H9 (cell line): ENCODE measurements around the gene CTPS1. TPM values are rescaled to one million over a fixed set of nuclear protein-coding genes. Genes with fewer than 3 reads are reported as not detected.

Experiments used
- DNase-seq: peaks from one replicate; pipeline ENCODE4 v3.0.0-alpha.2; 2017
- H2AFZ ChIP-seq: one replicate; pipeline ENCODE4 v1.6.1; 2013; ENCODE audit warnings: mild to moderate bottlenecking, low read length, control low read depth, moderate library complexity
- H2AK5ac ChIP-seq: 2 replicates; pipeline ENCODE4 v1.6.1; 2013; ENCODE audit warnings: low read length, control low read depth, mixed read lengths; ENCODE audit not compliant: insufficient read length
- H2BK120ac ChIP-seq: one replicate; pipeline ENCODE4 v1.6.1; 2013; ENCODE audit warnings: low read depth, mild to moderate bottlenecking, low read length, control low read depth, inconsistent platforms; ENCODE audit not compliant: poor library complexity, severe bottlenecking
- H2BK12ac ChIP-seq: 2 replicates; pipeline ENCODE4 v1.6.1; 2013; ENCODE audit warnings: low read length, control low read depth, mixed read lengths, low read depth; ENCODE audit not compliant: insufficient read length
- H2BK15ac ChIP-seq: 2 replicates; pipeline ENCODE4 v1.6.1; 2013; ENCODE audit warnings: low read depth, low read length, control low read depth
- H2BK20ac ChIP-seq: one replicate; pipeline ENCODE4 v1.6.1; 2013; ENCODE audit warnings: low read depth, mild to moderate bottlenecking, low read length, control low read depth, inconsistent platforms; ENCODE audit not compliant: poor library complexity, severe bottlenecking
- H2BK5ac ChIP-seq: 2 replicates; pipeline ENCODE4 v1.6.1; 2013; ENCODE audit warnings: low read length, control low read depth, mixed read lengths; ENCODE audit not compliant: insufficient read length
- H3K14ac ChIP-seq: 2 replicates; pipeline ENCODE4 v1.6.1; 2013; ENCODE audit warnings: low read length, control low read depth; ENCODE audit not compliant: insufficient read depth
- H3K18ac ChIP-seq: 2 replicates; pipeline ENCODE4 v1.6.1; 2013; ENCODE audit warnings: low read depth, mild to moderate bottlenecking, mixed read lengths, low read length, control low read depth; ENCODE audit not compliant: insufficient read length
- H3K23ac ChIP-seq: 2 replicates; pipeline ENCODE4 v1.6.1; 2013; ENCODE audit warnings: low read length, control low read depth, mixed read lengths, low read depth; ENCODE audit not compliant: insufficient read length
- H3K23me2 ChIP-seq: 2 replicates; pipeline ENCODE4 v1.6.1; 2013; ENCODE audit warnings: low read depth, mild to moderate bottlenecking, mixed read lengths, low read length, control low read depth; ENCODE audit not compliant: insufficient read length, poor library complexity, severe bottlenecking
- H3K27ac ChIP-seq: 2 replicates; pipeline ENCODE4 v1.5.1; 2013; ENCODE audit warnings: low read length, control low read depth, mixed read lengths, low read depth; ENCODE audit not compliant: insufficient read length
- H3K27me3 ChIP-seq: 2 replicates; pipeline ENCODE4 v1.6.1; 2013; ENCODE audit warnings: low read length, control low read depth, inconsistent platforms; ENCODE audit not compliant: insufficient read depth
- H3K4ac ChIP-seq: 2 replicates; pipeline ENCODE4 v1.6.1; 2013; ENCODE audit warnings: low read depth, mild to moderate bottlenecking, control low read depth, inconsistent platforms, low read length, moderate library complexity
- H3K4me1 ChIP-seq: 2 replicates; pipeline ENCODE4 v1.6.1; 2013; ENCODE audit warnings: low read length, control low read depth, inconsistent platforms; ENCODE audit not compliant: insufficient read depth
- H3K4me2 ChIP-seq: 2 replicates; pipeline ENCODE4 v1.6.1; 2013; ENCODE audit warnings: low read length, control low read depth, mixed read lengths; ENCODE audit not compliant: insufficient read length, insufficient read depth
- H3K56ac ChIP-seq: 2 replicates; pipeline ENCODE4 v1.6.1; 2013; ENCODE audit warnings: low read depth, mild to moderate bottlenecking, mixed read lengths, low read length, control low read depth; ENCODE audit not compliant: insufficient read length
- H3K79me1 ChIP-seq: 2 replicates; pipeline ENCODE4 v1.6.1; 2013; ENCODE audit warnings: low read depth, mild to moderate bottlenecking, moderate library complexity, low read length, control low read depth, inconsistent platforms; ENCODE audit not compliant: insufficient read depth, poor library complexity, severe bottlenecking
- H3K79me2 ChIP-seq: 2 replicates; pipeline ENCODE4 v1.6.1; 2013; ENCODE audit warnings: low read length, control low read depth, inconsistent platforms; ENCODE audit not compliant: insufficient read depth
- H3K9ac ChIP-seq: 2 replicates; pipeline ENCODE4 v1.6.1; 2013; ENCODE audit warnings: low read length, control low read depth, mixed read lengths; ENCODE audit not compliant: insufficient read length; ENCODE audit errors: extremely low read depth
- H3K9me3 ChIP-seq: one replicate; pipeline ENCODE4 v1.6.1; 2013; ENCODE audit warnings: low read depth, low read length, inconsistent platforms; ENCODE audit not compliant: control insufficient read depth
- H3T11ph ChIP-seq: one replicate; pipeline ENCODE4 v1.6.1; 2013; ENCODE audit warnings: mild to moderate bottlenecking, low read length, control low read depth, inconsistent platforms
- H4K20me1 ChIP-seq: one replicate; pipeline ENCODE4 v1.6.1; 2013; ENCODE audit not compliant: control insufficient read depth, insufficient read length, insufficient read depth
- H4K5ac ChIP-seq: 2 replicates; pipeline ENCODE4 v1.6.1; 2013; ENCODE audit warnings: low read depth, mild to moderate bottlenecking, mixed read lengths, low read length, control low read depth; ENCODE audit not compliant: insufficient read length
- H4K8ac ChIP-seq: replicated peaks from 2 replicates; pipeline ENCODE4 v1.6.1; 2013; ENCODE audit warnings: low read length, control low read depth, mixed read lengths, low read depth; ENCODE audit not compliant: insufficient read length
- H4K91ac ChIP-seq: 2 replicates; pipeline ENCODE4 v1.6.1; 2013; ENCODE audit warnings: low read depth, mild to moderate bottlenecking, moderate library complexity, mixed read lengths, low read length, control low read depth; ENCODE audit not compliant: insufficient read length
- H3K27ac Mint-ChIP-seq, 3 experiments: 2 replicates in 2 of 3; 3 replicates in 1 of 3; pipeline ENCODE4 v1.8.0; 2020 to 2021; ENCODE audit warnings: mixed read lengths in 3 of 3, mild to moderate bottlenecking in 1 of 3, moderate library complexity in 1 of 3
- H3K27me3 Mint-ChIP-seq: 2 replicates; pipeline ENCODE4 v1.8.0; 2021; ENCODE audit warnings: low read depth, mild to moderate bottlenecking, moderate library complexity, mixed read lengths
- H3K36me3 Mint-ChIP-seq, 3 experiments: 2 replicates in 2 of 3; 3 replicates in 1 of 3; pipeline ENCODE4 v1.8.0; 2020 to 2021; ENCODE audit warnings: low read depth in 3 of 3, mixed read lengths in 3 of 3; ENCODE audit not compliant: insufficient read depth in 1 of 3
- H3K4me1 Mint-ChIP-seq, 2 experiments: 2 replicates each; pipeline ENCODE4 v1.8.0; 2020; ENCODE audit warnings: mixed read lengths in 2 of 2
- H3K4me3 Mint-ChIP-seq, 2 experiments: 2 replicates in 1 of 2; 3 replicates in 1 of 2; pipeline ENCODE4 v1.8.0; 2020 to 2021; ENCODE audit warnings: mild to moderate bottlenecking in 2 of 2, mixed read lengths in 2 of 2, moderate library complexity in 1 of 2
- H3K9me3 Mint-ChIP-seq, 2 experiments: 2 replicates in 1 of 2; 3 replicates in 1 of 2; pipeline ENCODE4 v1.8.0; 2020; ENCODE audit warnings: mild to moderate bottlenecking in 2 of 2, mixed read lengths in 2 of 2, moderate library complexity in 1 of 2
- WGBS: extraction: QIAGEN DNeasy Blood & Tissue Kit; methylation state at CpG from one replicate; pipeline ENCODE4 v1.1.7; 2013; ENCODE audit warnings: missing lambda C conversion rate, low lambda C conversion rate, mixed read lengths; ENCODE audit not compliant: insufficient read length; ENCODE audit errors: extremely low coverage; 5-methylcytosine and 5-hydroxymethylcytosine counted together
- total RNA-seq: library from RNA; stranded (reverse); gene quantifications from 2 replicates; pipeline ENCODE4 v1.2.1, GENCODE V29; 2021
- TF ChIP-seq, protein P1 (sequence below): fragments of 200-600 bp; sonication (generic); conservative IDR thresholded peaks from 3 replicates; pipeline ENCODE4 v1.8.0; 2021; ENCODE audit warnings: antibody characterized with exemption, mild to moderate bottlenecking

Gene CTPS1
- total RNA-seq, 1 experiment from 2014 or later = 105 TPM

DNA sequence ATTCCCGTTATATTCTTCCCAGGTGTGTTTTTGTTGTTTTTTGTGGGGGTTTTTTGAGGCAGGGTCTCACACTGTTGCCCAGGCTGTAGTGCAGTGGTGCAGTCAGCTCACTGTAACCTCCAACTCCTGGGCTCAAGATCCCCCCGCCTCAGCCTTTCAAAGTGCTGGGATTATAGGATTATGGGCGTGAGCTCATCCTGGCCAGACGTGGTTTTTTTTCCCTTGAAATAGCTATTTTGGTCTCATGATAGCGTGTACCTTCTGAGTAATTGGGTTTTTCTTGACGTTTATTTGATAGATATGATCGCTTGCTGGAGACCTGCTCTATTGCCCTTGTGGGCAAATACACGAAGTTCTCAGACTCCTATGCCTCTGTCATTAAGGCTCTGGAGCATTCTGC lies 17.6 kb downstream of the CTPS1 start:
- no peak overlapping the region for H4K8ac ChIP-seq
- H4K20me1 ChIP-seq = no peaks in the 10 kb centered on the region
- H2BK120ac ChIP-seq = no peak overlapping the region
- no peaks in the 10 kb centered on the region; the same call in 1 of the 2 replicates for H3K27me3 ChIP-seq
- H3K9me3 ChIP-seq = no peaks in the 10 kb centered on the region
- H3K18ac ChIP-seq = no peak overlapping the region
- H3K9ac ChIP-seq = no peak overlapping the region
- peaks cover 3% of the 10 kb centered on the region for H3K79me1 ChIP-seq
- no peak overlapping the region for H2AK5ac ChIP-seq
- H3K9me3 Mint-ChIP-seq = no peaks in the 10 kb centered on the region
- no peak overlapping the region for H3K4me2 ChIP-seq
- H3K79me2 ChIP-seq = no peaks in the 10 kb centered on the region
- no peak overlapping the region for H2BK12ac ChIP-seq
- no peak overlapping the region for H3K27ac Mint-ChIP-seq
- H3K4ac ChIP-seq = no peak overlapping the region
- no peak overlapping the region for H2AFZ ChIP-seq
- no peak overlapping the region for H3K27ac ChIP-seq
- H2BK5ac ChIP-seq = no peak overlapping the region
- no peak overlapping the region for H3K23ac ChIP-seq
- H3K23me2 ChIP-seq = no peaks in the 10 kb centered on the region
- no peaks in the 10 kb centered on the region; the same call in 1 of the 2 replicates for H3K27me3 Mint-ChIP-seq
- no peak overlapping the region for H4K91ac ChIP-seq
- H3K36me3 Mint-ChIP-seq = peaks cover 56 to 94% (median 87%) of the 10 kb centered on the region in 3 experiments; a peak in 6 of 7 replicates
- WGBS = no CpG with 5 or more reads among the region's 8 CpGs
- no peak overlapping the region for H2BK20ac ChIP-seq
- H3K14ac ChIP-seq = no peak overlapping the region
- no peak overlapping the region for H3K56ac ChIP-seq
- H3K4me1 ChIP-seq = no peaks in the 10 kb centered on the region
- H4K5ac ChIP-seq = no peak overlapping the region
- DNase-seq = no peak
- no peak overlapping the region for H2BK15ac ChIP-seq
- no peaks in the 10 kb centered on the region for H3K4me1 Mint-ChIP-seq
- H3K4me3 Mint-ChIP-seq = no peak overlapping the region
- TF ChIP-seq, protein P1, sequence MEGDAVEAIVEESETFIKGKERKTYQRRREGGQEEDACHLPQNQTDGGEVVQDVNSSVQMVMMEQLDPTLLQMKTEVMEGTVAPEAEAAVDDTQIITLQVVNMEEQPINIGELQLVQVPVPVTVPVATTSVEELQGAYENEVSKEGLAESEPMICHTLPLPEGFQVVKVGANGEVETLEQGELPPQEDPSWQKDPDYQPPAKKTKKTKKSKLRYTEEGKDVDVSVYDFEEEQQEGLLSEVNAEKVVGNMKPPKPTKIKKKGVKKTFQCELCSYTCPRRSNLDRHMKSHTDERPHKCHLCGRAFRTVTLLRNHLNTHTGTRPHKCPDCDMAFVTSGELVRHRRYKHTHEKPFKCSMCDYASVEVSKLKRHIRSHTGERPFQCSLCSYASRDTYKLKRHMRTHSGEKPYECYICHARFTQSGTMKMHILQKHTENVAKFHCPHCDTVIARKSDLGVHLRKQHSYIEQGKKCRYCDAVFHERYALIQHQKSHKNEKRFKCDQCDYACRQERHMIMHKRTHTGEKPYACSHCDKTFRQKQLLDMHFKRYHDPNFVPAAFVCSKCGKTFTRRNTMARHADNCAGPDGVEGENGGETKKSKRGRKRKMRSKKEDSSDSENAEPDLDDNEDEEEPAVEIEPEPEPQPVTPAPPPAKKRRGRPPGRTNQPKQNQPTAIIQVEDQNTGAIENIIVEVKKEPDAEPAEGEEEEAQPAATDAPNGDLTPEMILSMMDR = no peak
- no peak overlapping the region for H3T11ph ChIP-seq
